Adipose tissue (tissue), 3 donors: ENCODE data around the gene ABCA4. TPM values are rescaled to one million over a fixed set of nuclear protein-coding genes. Genes with fewer than 3 reads are reported as not detected.
"Not testable (repeated sequence)": the region's sequence is repeated elsewhere in the genome, so short reads cannot be mapped to it uniquely, and the experiment has no call there.

Source experiments
- H3K27ac ChIP-seq: one replicate; pipeline ENCODE4 v1.5.1; 2013; ENCODE audit warnings: low read depth, low read length
- WGBS, 3 donors: extraction: QIAGEN DNeasy Blood & Tissue Kit; methylation state at CpG; one replicate each; pipeline ENCODE4 v1.1.7; 2013; 5-methylcytosine and 5-hydroxymethylcytosine counted together
- polyA plus RNA-seq, 3 donors: library from polyadenylated mRNA; stranded (reverse); fragments of 200-250 nt; gene quantifications; one replicate each; pipeline ENCODE4 v1.2.3, GENCODE V29; 2013
- donor health status: healthy with polysubstance abuse.
- donor health status: Bipolar disorder and iron deficiency.
- donor health status: healthy.

ABCA4 gene
- polyA plus RNA-seq, 3 donors, result 0.15 to 0.67 (median 0.36) TPM

- no peak overlapping the region for H3K27ac ChIP-seq
- WGBS, 3 donors, result 93 to 97% (median 94%) methylated on average over 12 of the region's 12 CpGs
Observed at GRCh38 chr1:94000510-94001282, 120.3 kb downstream of the ABCA4 start.

- no peak overlapping the region for H3K27ac ChIP-seq
- WGBS, 3 donors, result 42 to 67% (median 66%) methylated on average over 3 of the region's 3 CpGs
Observed at GRCh38 chr1:93999840-94000415, 121.0 kb downstream of the ABCA4 start.

GRCh38 chr1:93998532-93998931, 122.4 kb downstream of the ABCA4 start:
- WGBS, 3 donors, result 86 to 97% (median 94%) methylated on average over 4 of the region's 4 CpGs
- H3K27ac ChIP-seq, result not testable (repeated sequence)

GRCh38 chr1:93997756-93998155, 123.2 kb downstream of the ABCA4 start:
- WGBS, 3 donors, result 73 to 81% (median 76%) methylated on average over 7 of the region's 7 CpGs
- no peak overlapping the region for H3K27ac ChIP-seq

- 62 to 65% (median 62%) methylated on average over 5 of the region's 5 CpGs for WGBS, 3 donors
- H3K27ac ChIP-seq, result no peak overlapping the region
Observed at GRCh38 chr1:93995837-93996536, 125.0 kb downstream of the ABCA4 start.

GRCh38 chr1:93993731-93994130, 127.2 kb downstream of the ABCA4 start:
- H3K27ac ChIP-seq, result no peak overlapping the region
- 77 to 86% (median 85%) methylated on average over 6 of the region's 6 CpGs for WGBS, 3 donors

GRCh38 chr1:93992954-93993353, 128.0 kb downstream of the ABCA4 start:
- H3K27ac ChIP-seq, result no peak overlapping the region

GRCh38 chr1:93992190-93992589, 128.8 kb downstream of the ABCA4 start:
- 75 to 93% (median 88%) methylated on average over 8 of the region's 8 CpGs for WGBS, 3 donors

More at GRCh38 chr1:93992954-93993353, 128.0 kb downstream of the ABCA4 start:
- 86 to 93% (median 90%) methylated on average over 10 of the region's 10 CpGs for WGBS, 3 donors

GRCh38 chr1:93991271-93991670, 129.7 kb downstream of the ABCA4 start:
- 70 to 85% (median 76%) methylated on average over 4 of the region's 4 CpGs for WGBS, 3 donors
- no peak overlapping the region for H3K27ac ChIP-seq

More at GRCh38 chr1:93992190-93992589, 128.8 kb downstream of the ABCA4 start:
- H3K27ac ChIP-seq, result no peak overlapping the region

GRCh38 chr1:93990477-93990876, 130.5 kb downstream of the ABCA4 start:
- not testable (repeated sequence) for H3K27ac ChIP-seq
- WGBS, 3 donors, result 78 to 82% (median 80%) methylated on average over 3 of the region's 3 CpGs

GRCh38 chr1:93990010-93990409, 130.9 kb downstream of the ABCA4 start:
- no peak overlapping the region for H3K27ac ChIP-seq
- WGBS, 3 donors, result 55 to 75% (median 64%) methylated on average over 5 of the region's 5 CpGs

- 78 to 87% (median 81%) methylated on average over 5 of the region's 5 CpGs for WGBS, 3 donors
- H3K27ac ChIP-seq, result no peak overlapping the region
Observed at GRCh38 chr1:93989601-93990000, 131.3 kb downstream of the ABCA4 start.

GRCh38 chr1:93988634-93989350, 132.2 kb downstream of the ABCA4 start:
- H3K27ac ChIP-seq, result no peak overlapping the region
- 39 to 71% (median 39%) methylated on average over 3 of the region's 3 CpGs for WGBS, 3 donors

- WGBS, 3 donors, result 93 to 100% (median 98%) methylated on average over 1 of the region's 1 CpG
- H3K27ac ChIP-seq, result no peak overlapping the region
Observed at GRCh38 chr1:93981274-93981667, 139.7 kb downstream of the ABCA4 start.

GRCh38 chr1:93980320-93981273, 140.4 kb downstream of the ABCA4 start:
- no peak overlapping the region for H3K27ac ChIP-seq

GRCh38 chr1:93979718-93980319, 141.1 kb downstream of the ABCA4 start:
- WGBS, 3 donors, result 19 to 47% (median 36%) methylated on average over 4 of the region's 4 CpGs
- no peak overlapping the region for H3K27ac ChIP-seq

More at GRCh38 chr1:93980320-93981273, 140.4 kb downstream of the ABCA4 start:
- WGBS, 3 donors, result 90 to 95% (median 92%) methylated on average over 10 of the region's 10 CpGs

GRCh38 chr1:93979040-93979717, 141.8 kb downstream of the ABCA4 start:
- WGBS, 3 donors, result 74 to 79% (median 74%) methylated on average over 7 of the region's 7 CpGs
- H3K27ac ChIP-seq, result no peak overlapping the region
